PC-9 (cell line): Measurements from ENCODE around the gene LRRC4C. TPM values are rescaled to one million over a fixed set of nuclear protein-coding genes. Genes with fewer than 3 reads are reported as not detected.

Experiments used
- BruUV-seq: library from RNA; stranded (reverse); fragments of 400-500 nt; replicated peaks from 2 replicates; lab custom pipeline; 2021; lab: Mats Ljungman, UMichigan
- CTCF ChIA-PET: fragments of 300-600 bp; sonication (Branson Sonifier 250); formaldehyde crosslinking; loops from one replicate; lab custom pipeline; 2022; ENCODE audit warnings: antibody characterized with exemption; lab: Charles Lee
- POLR2A ChIA-PET: fragments of 300-600 bp; sonication (Branson Sonifier 250); formaldehyde crosslinking; loops from one replicate; lab custom pipeline; 2022; ENCODE audit warnings: antibody characterized with exemption; ENCODE audit not compliant: unreplicated experiment; lab: Charles Lee
- DNase-seq, 2 experiments: peaks; one replicate each; pipeline versions ENCODE4 v3.0.0 to v3.0.0-alpha.2; 2015 to 2022; ENCODE audit warnings: mixed read lengths in 1 of 2
- H2AFZ ChIP-seq: fragments of 200-600 bp; sonication (generic); 2 replicates; pipeline ENCODE4 v1.8.1; 2017; ENCODE audit warnings: antibody characterized with exemption
- H3F3A ChIP-seq: fragments of 200-600 bp; sonication (generic); 2 replicates; pipeline ENCODE4 v1.8.1; 2017; ENCODE audit warnings: antibody characterized with exemption, mild to moderate bottlenecking, low read depth; ENCODE audit not compliant: insufficient read depth
- H3K27ac ChIP-seq: fragments of 200-600 bp; sonication (generic); 2 replicates; pipeline ENCODE4 v1.6.1; 2016; ENCODE audit warnings: mixed run types
- H3K27me3 ChIP-seq: fragments of 200-600 bp; sonication (generic); 2 replicates; pipeline ENCODE4 v1.6.1; 2016; ENCODE audit warnings: low read depth, mixed run types; ENCODE audit not compliant: insufficient read depth
- H3K36me3 ChIP-seq: fragments of 200-600 bp; sonication (generic); 2 replicates; pipeline ENCODE4 v1.6.1; 2016; ENCODE audit warnings: low read depth, mixed run types
- H3K4me1 ChIP-seq: fragments of 200-600 bp; sonication (generic); replicated peaks from 2 replicates; pipeline ENCODE4 v1.6.1; 2016; ENCODE audit warnings: mixed run types; ENCODE audit not compliant: insufficient read depth
- H3K4me2 ChIP-seq: fragments of 200-600 bp; sonication (generic); 2 replicates; pipeline ENCODE4 v1.6.1; 2017; ENCODE audit warnings: mixed run types
- H3K4me3 ChIP-seq: fragments of 200-600 bp; sonication (generic); 2 replicates; pipeline ENCODE4 v1.6.1; 2016; ENCODE audit warnings: mixed run types
- H3K79me2 ChIP-seq: fragments of 200-600 bp; sonication (generic); 2 replicates; pipeline ENCODE4 v1.6.1; 2017; ENCODE audit warnings: low read depth, mixed run types
- H3K9me2 ChIP-seq: fragments of 200-600 bp; sonication (generic); 2 replicates; pipeline ENCODE4 v1.8.1; 2017; ENCODE audit warnings: mild to moderate bottlenecking; ENCODE audit not compliant: insufficient read depth
- H3K9me3 ChIP-seq: fragments of 200-600 bp; sonication (generic); 2 replicates; pipeline ENCODE4 v1.8.1; 2016; ENCODE audit warnings: low read depth; ENCODE audit not compliant: insufficient read depth
- H4K20me1 ChIP-seq: fragments of 200-600 bp; sonication (generic); 2 replicates; pipeline ENCODE4 v1.8.1; 2017; ENCODE audit not compliant: insufficient read depth
- CTCF ChIP-seq: fragments of 200-600 bp; sonication (generic); conservative IDR thresholded peaks from 2 replicates; pipeline ENCODE4 v1.6.1; 2017; ENCODE audit warnings: mixed run types, antibody characterized with exemption, mild to moderate bottlenecking, moderate library complexity
- EZH2 ChIP-seq: fragments of 200-600 bp; sonication (generic); IDR thresholded peaks from 2 replicates; pipeline ENCODE4 v1.8.0; 2017; ENCODE audit warnings: antibody characterized with exemption, low read depth
- intact Hi-C: fragments of 100-400 bp; cut with micrococcal nuclease; formaldehyde crosslinking; loops from one replicate; pipeline ENCODE4 v1.10.0; 2022; ENCODE audit not compliant: unreplicated experiment
- total RNA-seq: library from RNA; stranded (reverse); gene quantifications from 2 replicates; pipeline ENCODE4 v1.2.3, GENCODE V29; 2021

The LRRC4C gene
- total RNA-seq, 1 experiment from 2014 or later: not detected

- H4K20me1 ChIP-seq: no peaks in the 10 kb centered on the region
- H3K9me2 ChIP-seq: no peaks in the 10 kb centered on the region
- no peaks in the 10 kb centered on the region for H3K9me3 ChIP-seq
- no TSS peak for BruUV-seq
- no peaks in the 10 kb centered on the region for H3K36me3 ChIP-seq
- intact Hi-C loops: no loop called here
- H3K4me3 ChIP-seq: no peak overlapping the region
- H3K27me3 ChIP-seq: no peaks in the 10 kb centered on the region
- H3K4me2 ChIP-seq: no peak overlapping the region
- H3K4me1 ChIP-seq: no peaks in the 10 kb centered on the region
- H3K79me2 ChIP-seq: no peaks in the 10 kb centered on the region
- ChIA-PET POLR2A (interaction anchor here (0.6 to 0.7 kb wide), 3 partner anchors 83 to 511 kb away, joined by 6 to 12 read pairs (median 8); no protein-coding TSS in a partner anchor), CTCF (no interaction called here)
- H3K27ac ChIP-seq: no peak overlapping the region
- H2AFZ ChIP-seq: no peak overlapping the region
- no peaks in the 10 kb centered on the region for H3F3A ChIP-seq
- TF ChIP-seq CTCF (no peak), EZH2 (no peak)
- no peak for DNase-seq
Measured at GRCh38 chr11:40100162-40100553, 1359.3 kb downstream of the LRRC4C start.

- Histone ChIP-seq H3K27me3 (no peaks in the 10 kb centered on the region), H3K4me1 (no peaks in the 10 kb centered on the region), H3K27ac (no peak overlapping the region), H4K20me1 (no peaks in the 10 kb centered on the region), H3K4me2 (no peak overlapping the region), H3K9me3 (no peaks in the 10 kb centered on the region), H3K4me3 (no peak overlapping the region), H3K36me3 (no peaks in the 10 kb centered on the region), H3F3A (no peaks in the 10 kb centered on the region), H2AFZ (no peak overlapping the region), H3K9me2 (no peaks in the 10 kb centered on the region), H3K79me2 (no peaks in the 10 kb centered on the region)
- TF ChIP-seq CTCF (no peak), EZH2 (no peak)
- POLR2A ChIA-PET: interaction anchor here (0.7 kb wide), 1 partner anchor 256 kb away, joined by 12 read pairs; no protein-coding TSS in a partner anchor
- no peak for DNase-seq
- CTCF ChIA-PET: no interaction called here
- no TSS peak for BruUV-seq
- intact Hi-C loops: no loop called here
Measured at GRCh38 chr11:40099426-40100161, 1359.9 kb downstream of the LRRC4C start.

- H3F3A ChIP-seq: no peaks in the 10 kb centered on the region
- H3K27me3 ChIP-seq: no peaks in the 10 kb centered on the region
- ChIA-PET CTCF (no interaction called here), POLR2A (no interaction called here)
- H3K4me2 ChIP-seq: no peak overlapping the region
- H3K4me1 ChIP-seq: no peaks in the 10 kb centered on the region
- H4K20me1 ChIP-seq: no peaks in the 10 kb centered on the region; the same call in 1 of the 2 replicates
- H3K9me2 ChIP-seq: no peaks in the 10 kb centered on the region
- DNase-seq: no peak
- no peak overlapping the region for H3K27ac ChIP-seq
- H3K9me3 ChIP-seq: no peaks in the 10 kb centered on the region
- no peak overlapping the region for H3K4me3 ChIP-seq
- TF ChIP-seq EZH2: no peak
- TF ChIP-seq CTCF: no peak
- H2AFZ ChIP-seq: no peak overlapping the region
- no TSS peak for BruUV-seq
- H3K79me2 ChIP-seq: no peaks in the 10 kb centered on the region
- H3K36me3 ChIP-seq: no peaks in the 10 kb centered on the region
- intact Hi-C loops: no loop called here
Measured at GRCh38 chr11:40095446-40095845, 1364.0 kb downstream of the LRRC4C start.
